RWPE1 (cell line): ENCODE measurements around the gene PSMC3.

Experiments used
- CTCF ChIA-PET: fragments of 350-600 bp; sonication (Branson Sonifier 250); formaldehyde crosslinking; extraction: SDS; loops from one replicate; lab custom pipeline; 2021; lab: Yijun Ruan, JAX
- POLR2A ChIA-PET: fragments of 400-600 bp; formaldehyde crosslinking; extraction: SDS; loops from one replicate; lab custom pipeline; 2020; ENCODE audit warnings: antibody characterized with exemption; ENCODE audit not compliant: low non-redundant PET; lab: Yijun Ruan, JAX
- DNase-seq: peaks from one replicate; pipeline ENCODE4 v3.0.0; 2012; ENCODE audit warnings: low spot score
- H3K27ac ChIP-seq: fragments of 450-650 bp; 2 replicates; pipeline ENCODE4 v1.5.1; 2017
- CTCF ChIP-seq: fragments of 450-650 bp; conservative IDR thresholded peaks from 2 replicates; pipeline ENCODE4 v1.5.1; 2017; ENCODE audit warnings: low read depth, mild to moderate bottlenecking

The PSMC3 gene

GRCh38 chr11:47376107-47376524 is 50.1 kb downstream of the PSMC3 start:
- POLR2A ChIA-PET, result no interaction called here
- no peak for TF ChIP-seq CTCF
- CTCF ChIA-PET, result no interaction called here
- no peak overlapping the region for H3K27ac ChIP-seq
- no peak for DNase-seq

DNA sequence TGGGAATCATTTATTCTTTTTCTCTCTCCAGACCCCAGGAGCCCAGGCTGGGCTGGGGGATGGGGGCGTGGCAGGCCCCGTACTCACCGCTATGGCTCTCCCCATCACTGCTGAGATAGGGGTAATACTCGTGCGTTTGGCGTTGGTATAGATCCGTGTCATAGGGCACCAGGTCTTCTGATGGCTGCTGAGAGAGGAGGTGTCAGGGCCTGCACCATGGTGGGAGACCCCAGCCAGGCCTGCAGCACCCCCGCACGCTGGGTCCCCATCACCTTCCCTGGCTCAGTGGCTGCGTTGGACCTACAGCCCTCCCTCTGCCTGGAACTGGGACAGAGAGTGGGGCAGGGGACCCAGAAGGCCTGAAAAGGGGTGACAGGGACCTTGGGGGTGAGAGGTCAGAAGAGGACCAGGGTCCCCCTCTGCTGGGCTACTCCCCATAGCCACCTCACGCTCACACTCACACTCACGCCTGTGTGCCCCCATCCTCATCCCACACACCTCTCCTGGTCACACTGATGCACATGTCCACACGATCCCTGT is 50.6 kb downstream of the PSMC3 start:
- TF ChIP-seq CTCF, result no peak
- ChIA-PET POLR2A (no interaction called here), CTCF (no interaction called here)
- no peak for DNase-seq
- peak overlapping the region; percentile 30; the same call in 1 of the 2 replicates for H3K27ac ChIP-seq

DNA sequence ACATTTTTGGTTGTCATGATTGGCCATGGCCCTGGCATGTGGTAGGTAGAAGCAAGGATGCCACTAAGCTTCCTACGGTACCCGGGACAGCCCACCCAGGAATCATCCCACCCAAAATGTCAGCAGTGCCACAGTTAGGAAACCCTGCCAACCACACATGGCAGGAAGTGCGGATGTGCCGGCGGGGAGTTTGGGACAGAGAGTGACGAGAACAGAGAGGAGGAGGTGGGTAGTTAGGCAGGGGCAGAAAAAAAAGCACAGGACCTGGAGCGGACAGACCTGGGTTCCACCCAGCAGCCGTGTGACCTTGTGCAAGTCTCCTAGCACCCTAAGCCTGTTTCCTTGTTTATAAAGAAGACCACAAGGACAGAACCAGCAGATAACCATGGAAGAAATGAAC is 51.2 kb downstream of the PSMC3 start:
- ChIA-PET CTCF (interaction anchor here (0.8 to 1.0 kb wide), 2 partner anchors 20 to 118 kb away, joined by 4 to 9 read pairs; no protein-coding TSS in a partner anchor), POLR2A (no interaction called here)
- H3K27ac ChIP-seq, result peak overlapping the region; percentile 30
- no peak for TF ChIP-seq CTCF
- DNase-seq, result no peak

DNA sequence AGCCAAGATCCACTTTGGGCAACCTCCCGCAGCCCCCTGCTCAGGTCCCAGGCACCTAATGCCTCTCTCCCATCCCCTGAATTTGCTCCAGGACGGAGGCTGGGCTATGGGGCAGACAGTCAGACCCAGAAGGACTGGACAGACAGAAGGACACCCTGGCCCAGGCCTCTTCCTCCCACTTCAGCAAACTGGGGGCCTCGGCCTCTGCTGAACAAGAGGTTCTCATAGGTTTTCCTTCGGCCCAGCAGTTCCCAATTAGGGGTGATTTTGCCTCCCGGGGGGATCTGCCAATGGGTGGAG is 51.6 kb downstream of the PSMC3 start:
- no peak for TF ChIP-seq CTCF
- CTCF ChIA-PET, result interaction anchor here (0.6 to 1.9 kb wide), 13 partner anchors 13 to 620 kb away, joined by 3 to 9 read pairs (median 4); partner anchors contain the start of gene SLC39A13
- H3K27ac ChIP-seq, result peak overlapping the region; percentile 30
- POLR2A ChIA-PET, result no interaction called here
- DNase-seq, result no peak

DNA sequence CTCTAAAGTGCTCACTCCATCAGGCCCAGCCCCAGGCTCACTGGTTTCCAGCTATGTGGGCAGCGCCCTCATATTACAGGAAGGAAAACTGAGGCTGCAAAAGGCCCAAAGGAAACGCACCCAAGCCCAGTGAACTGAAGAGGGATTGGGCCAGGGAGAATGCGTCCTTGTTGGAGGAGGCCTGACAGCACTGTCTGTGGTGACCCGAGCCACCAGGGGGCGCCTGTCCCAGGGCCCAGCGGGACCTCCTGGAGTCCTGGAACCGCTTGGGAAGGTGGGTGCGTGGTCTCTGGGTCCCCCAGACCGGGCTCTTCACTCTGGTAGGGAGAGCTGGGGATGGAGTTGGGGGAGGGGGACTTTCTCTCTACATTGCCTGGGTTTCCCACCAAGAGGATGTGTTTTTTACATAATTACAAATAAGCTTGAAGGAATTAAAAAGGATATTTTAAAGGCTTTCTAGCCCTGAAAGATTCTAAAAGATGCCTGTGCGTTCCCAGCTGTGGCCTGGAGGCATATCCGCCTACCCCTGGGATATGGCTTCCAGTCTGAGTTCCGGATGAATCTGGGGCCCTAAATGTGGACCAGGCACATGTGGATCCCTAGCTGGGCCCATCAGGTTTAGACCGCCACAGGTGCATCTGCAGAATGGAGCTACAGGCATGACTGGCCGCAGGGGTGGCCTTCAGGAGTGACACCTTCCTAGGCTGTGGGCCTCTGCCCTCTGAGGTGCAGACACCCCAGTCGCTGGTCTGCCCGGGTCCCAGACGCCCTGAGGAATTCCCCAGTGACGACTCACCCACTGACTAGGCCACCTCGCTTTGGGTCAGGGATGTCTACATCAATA is 52.1 kb downstream of the PSMC3 start:
- ChIA-PET CTCF (interaction anchor here (0.6 to 1.9 kb wide), 20 partner anchors 14 to 619 kb away, joined by 3 to 9 read pairs (median 4); partner anchors contain the start of gene SLC39A13), POLR2A (no interaction called here)
- DNase-seq, result peak; percentile 71
- TF ChIP-seq CTCF, result peak; percentile 92
- peak overlapping the region; percentile 30 for H3K27ac ChIP-seq

DNA sequence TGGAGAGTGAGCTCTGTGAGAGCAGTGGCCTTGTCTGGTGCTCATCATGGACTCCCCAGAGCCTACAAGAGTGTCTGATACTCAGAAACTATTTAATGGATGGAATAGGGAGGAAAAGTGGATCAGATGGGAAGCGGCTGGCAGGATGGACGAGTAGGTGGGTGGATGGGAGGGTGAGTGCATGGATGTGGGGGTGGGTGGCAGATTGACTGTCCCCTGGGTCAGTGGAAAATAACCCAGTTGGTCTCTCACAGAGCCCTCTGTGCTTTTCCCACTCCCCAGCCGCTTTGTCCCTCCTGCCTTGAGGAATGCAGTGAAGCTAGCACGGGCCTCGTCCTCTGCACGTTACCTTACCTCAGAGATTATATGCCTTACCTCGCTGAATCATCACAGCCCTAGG is 53.8 kb downstream of the PSMC3 start:
- TF ChIP-seq CTCF, result no peak
- ChIA-PET CTCF (no interaction called here), POLR2A (no interaction called here)
- no peak overlapping the region for H3K27ac ChIP-seq
- DNase-seq, result no peak
